ENCODE data around the gene PLPPR5.

The PLPPR5 gene

DNA sequence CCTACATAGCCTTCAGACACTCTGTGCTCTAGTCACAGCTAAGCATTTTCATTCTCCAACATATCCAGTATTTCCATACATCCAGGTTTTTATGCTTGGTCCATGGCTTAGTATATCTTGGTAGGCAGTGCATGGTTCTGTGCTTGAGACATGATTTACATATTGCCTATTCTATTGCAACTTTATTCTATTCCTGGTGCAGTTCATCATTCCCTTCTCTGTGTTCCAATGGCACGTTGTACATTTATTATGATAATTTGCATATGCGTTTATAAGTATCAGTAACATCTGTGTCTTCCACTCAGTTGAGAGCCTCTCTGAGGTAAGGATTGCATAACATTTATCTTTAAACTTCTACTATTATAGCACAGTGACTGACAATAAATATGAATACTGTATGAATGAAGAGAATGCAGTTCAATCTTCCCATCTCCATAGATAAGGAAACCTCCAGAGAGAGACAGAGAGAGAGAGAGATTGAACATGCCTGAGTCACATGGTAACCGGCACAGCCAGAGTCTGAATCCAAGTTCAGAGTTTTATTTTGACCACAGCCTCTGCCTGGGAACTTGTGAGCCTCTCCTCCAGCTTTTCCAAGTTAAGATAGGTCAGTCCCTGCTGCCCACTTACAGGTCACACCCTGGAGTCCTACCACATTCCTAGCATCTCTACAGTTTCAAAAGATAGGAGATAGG is 41.5 kb downstream of the PLPPR5 start:
- H3K9ac ChIP-seq, result no peak overlapping the region
- no peak overlapping the region for H2AFZ ChIP-seq
- no peak overlapping the region for H3K4me2 ChIP-seq (ENCODE audit: low read length)
- H3K4me3 ChIP-seq (ENCODE audit: low read depth, low read length), result no peak overlapping the region
- H3K36me3 ChIP-seq (ENCODE audit: control insufficient read depth, insufficient read depth, low read length), result no peaks in the 10 kb centered on the region
- no peaks in the 10 kb centered on the region for H3K4me1 ChIP-seq
- H3K27me3 ChIP-seq (ENCODE audit: control insufficient read depth, insufficient read depth, low read length), result no peaks in the 10 kb centered on the region
- no peak overlapping the region for H3K27ac ChIP-seq
- TF ChIP-seq, protein P1, sequence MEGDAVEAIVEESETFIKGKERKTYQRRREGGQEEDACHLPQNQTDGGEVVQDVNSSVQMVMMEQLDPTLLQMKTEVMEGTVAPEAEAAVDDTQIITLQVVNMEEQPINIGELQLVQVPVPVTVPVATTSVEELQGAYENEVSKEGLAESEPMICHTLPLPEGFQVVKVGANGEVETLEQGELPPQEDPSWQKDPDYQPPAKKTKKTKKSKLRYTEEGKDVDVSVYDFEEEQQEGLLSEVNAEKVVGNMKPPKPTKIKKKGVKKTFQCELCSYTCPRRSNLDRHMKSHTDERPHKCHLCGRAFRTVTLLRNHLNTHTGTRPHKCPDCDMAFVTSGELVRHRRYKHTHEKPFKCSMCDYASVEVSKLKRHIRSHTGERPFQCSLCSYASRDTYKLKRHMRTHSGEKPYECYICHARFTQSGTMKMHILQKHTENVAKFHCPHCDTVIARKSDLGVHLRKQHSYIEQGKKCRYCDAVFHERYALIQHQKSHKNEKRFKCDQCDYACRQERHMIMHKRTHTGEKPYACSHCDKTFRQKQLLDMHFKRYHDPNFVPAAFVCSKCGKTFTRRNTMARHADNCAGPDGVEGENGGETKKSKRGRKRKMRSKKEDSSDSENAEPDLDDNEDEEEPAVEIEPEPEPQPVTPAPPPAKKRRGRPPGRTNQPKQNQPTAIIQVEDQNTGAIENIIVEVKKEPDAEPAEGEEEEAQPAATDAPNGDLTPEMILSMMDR (IDR thresholded peaks at IDR 0.05), result no peak
- H3K9me3 ChIP-seq (ENCODE audit: control insufficient read depth, low read length), result no peaks in the 10 kb centered on the region
- no peaks in the 10 kb centered on the region for H3K79me2 ChIP-seq

GRCh38 chr1:98962156-98962555 is 42.5 kb downstream of the PLPPR5 start:
- Histone ChIP-seq H3K36me3 (ENCODE audit: control insufficient read depth, insufficient read depth, low read length) (no peaks in the 10 kb centered on the region), H3K27ac (no peak overlapping the region), H3K9ac (no peak overlapping the region), H2AFZ (no peak overlapping the region), H3K9me3 (ENCODE audit: control insufficient read depth, low read length) (no peaks in the 10 kb centered on the region), H3K79me2 (no peaks in the 10 kb centered on the region), H3K4me3 (ENCODE audit: low read depth, low read length) (no peak overlapping the region), H3K4me2 (ENCODE audit: low read length) (no peak overlapping the region), H3K4me1 (no peaks in the 10 kb centered on the region), H3K27me3 (ENCODE audit: control insufficient read depth, insufficient read depth, low read length) (no peaks in the 10 kb centered on the region)
- TF ChIP-seq, protein P1 (IDR thresholded peaks at IDR 0.05), result no peak

DNA sequence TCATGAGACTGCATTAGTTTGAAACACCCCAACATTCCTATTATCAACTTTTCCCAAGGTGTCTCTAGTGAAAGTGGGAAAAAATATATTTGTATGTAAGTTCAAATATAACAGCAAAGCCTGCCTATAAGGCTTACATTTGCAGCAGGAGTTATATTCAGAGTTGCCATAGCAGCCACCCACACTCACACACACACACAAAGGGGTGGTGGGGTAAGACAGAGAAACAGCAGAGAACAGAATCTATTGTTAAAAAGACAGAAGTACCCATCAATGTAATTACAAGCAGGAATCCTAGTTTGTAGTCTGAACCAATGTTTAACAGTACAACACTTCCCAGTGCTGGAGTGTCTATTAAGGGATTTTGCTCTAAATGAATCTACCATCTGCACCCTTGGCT is 55.0 kb downstream of the PLPPR5 start:
- Histone ChIP-seq H3K79me2 (no peaks in the 10 kb centered on the region), H3K36me3 (ENCODE audit: control insufficient read depth, insufficient read depth, low read length) (no peaks in the 10 kb centered on the region), H3K9me3 (ENCODE audit: control insufficient read depth, low read length) (no peaks in the 10 kb centered on the region), H3K27me3 (ENCODE audit: control insufficient read depth, insufficient read depth, low read length) (no peaks in the 10 kb centered on the region), H3K4me3 (ENCODE audit: low read depth, low read length) (no peak overlapping the region), H3K4me2 (ENCODE audit: low read length) (no peak overlapping the region), H2AFZ (no peak overlapping the region), H3K27ac (no peak overlapping the region), H3K4me1 (no peaks in the 10 kb centered on the region), H3K9ac (no peak overlapping the region)
- TF ChIP-seq, protein P1 (IDR thresholded peaks at IDR 0.05), result no peak

GRCh38 chr1:98949166-98949565 is 55.5 kb downstream of the PLPPR5 start:
- TF ChIP-seq, protein P1 (IDR thresholded peaks at IDR 0.05), result no peak
- Histone ChIP-seq H3K9ac (no peak overlapping the region), H2AFZ (no peak overlapping the region), H3K79me2 (no peaks in the 10 kb centered on the region), H3K4me3 (ENCODE audit: low read depth, low read length) (no peak overlapping the region), H3K4me2 (ENCODE audit: low read length) (no peak overlapping the region), H3K4me1 (no peaks in the 10 kb centered on the region), H3K27me3 (ENCODE audit: control insufficient read depth, insufficient read depth, low read length) (no peaks in the 10 kb centered on the region), H3K36me3 (ENCODE audit: control insufficient read depth, insufficient read depth, low read length) (no peaks in the 10 kb centered on the region), H3K27ac (no peak overlapping the region), H3K9me3 (ENCODE audit: control insufficient read depth, low read length) (no peaks in the 10 kb centered on the region)

DNA sequence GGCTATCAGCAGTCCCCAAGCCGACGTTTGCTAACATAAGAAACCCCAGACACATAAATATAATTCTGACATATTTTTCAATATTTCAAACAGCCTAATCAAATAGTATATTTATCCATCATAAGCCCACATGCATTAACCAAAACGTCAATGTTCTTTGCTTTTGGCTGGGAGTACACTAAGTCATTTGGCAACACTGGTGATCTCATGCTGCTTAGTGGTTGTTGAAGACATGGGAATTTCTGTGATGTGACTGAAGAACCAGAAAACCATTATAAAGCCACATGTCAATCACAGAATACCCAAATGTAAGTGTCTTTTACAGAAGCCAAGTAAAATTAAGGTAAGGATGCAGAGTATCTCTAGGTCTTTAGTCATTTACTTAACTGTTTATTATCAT is 57.6 kb downstream of the PLPPR5 start:
- Histone ChIP-seq H3K4me3 (ENCODE audit: low read depth, low read length) (no peak overlapping the region), H3K79me2 (no peaks in the 10 kb centered on the region), H3K4me1 (no peaks in the 10 kb centered on the region), H3K27ac (no peak overlapping the region), H2AFZ (no peak overlapping the region), H3K27me3 (ENCODE audit: control insufficient read depth, insufficient read depth, low read length) (no peaks in the 10 kb centered on the region), H3K36me3 (ENCODE audit: control insufficient read depth, insufficient read depth, low read length) (no peaks in the 10 kb centered on the region), H3K9me3 (ENCODE audit: control insufficient read depth, low read length) (no peaks in the 10 kb centered on the region), H3K4me2 (ENCODE audit: low read length) (no peak overlapping the region), H3K9ac (no peak overlapping the region)
- TF ChIP-seq, protein P1 (IDR thresholded peaks at IDR 0.05), result no peak

Data from parathyroid adenoma (tissue), 2 donors.